OCI-LY1 (cell line): ENCODE data around the gene CHAF1A.

Experiments
- H2AFZ ChIP-seq: fragments of 200-600 bp; sonication (generic), shearing (Covaris generic); 2 replicates; pipeline ENCODE4 v1.6.0; 2014; ENCODE audit warnings: antibody characterized with exemption, mild to moderate bottlenecking, low read length
- H3F3A ChIP-seq: fragments of 200-600 bp; sonication (generic), shearing (Covaris generic); 2 replicates; pipeline ENCODE4 v1.6.0; 2014; ENCODE audit warnings: mild to moderate bottlenecking, antibody characterized with exemption, low read length, moderate library complexity; ENCODE audit not compliant: insufficient read depth
- H3K27ac ChIP-seq: fragments of 200-600 bp; sonication (generic); 2 replicates; pipeline ENCODE4 v1.5.1; 2014; ENCODE audit warnings: low read length, mixed run types, mild to moderate bottlenecking, low read depth; ENCODE audit not compliant: poor library complexity, severe bottlenecking
- H3K27me3 ChIP-seq: fragments of 200-600 bp; sonication (generic); 2 replicates; pipeline ENCODE4 v1.6.0; 2014; ENCODE audit warnings: antibody characterized with exemption, mild to moderate bottlenecking, low read length, moderate library complexity; ENCODE audit not compliant: insufficient read depth
- H3K36me3 ChIP-seq: fragments of 200-600 bp; sonication (generic); 2 replicates; pipeline ENCODE4 v1.6.1; 2014; ENCODE audit warnings: mild to moderate bottlenecking, antibody characterized with exemption, low read length, moderate library complexity, mixed read lengths; ENCODE audit not compliant: insufficient read depth
- H3K4me1 ChIP-seq: fragments of 200-600 bp; sonication (generic); 2 replicates; pipeline ENCODE4 v1.5.1; 2014; ENCODE audit warnings: mild to moderate bottlenecking, low read length, moderate library complexity; ENCODE audit not compliant: insufficient read depth, severe bottlenecking
- H3K4me2 ChIP-seq: fragments of 200-600 bp; sonication (generic), shearing (Covaris generic); 2 replicates; pipeline ENCODE4 v1.6.1; 2014; ENCODE audit warnings: low read length
- H3K4me3 ChIP-seq: fragments of 200-600 bp; sonication (generic); 2 replicates; pipeline ENCODE4 v1.5.1; 2014; ENCODE audit warnings: low read length, low read depth, mild to moderate bottlenecking, mixed read lengths; ENCODE audit not compliant: poor library complexity, severe bottlenecking
- H3K79me2 ChIP-seq: fragments of 200-600 bp; shearing (Covaris generic); 2 replicates; pipeline ENCODE4 v1.6.1; 2016; ENCODE audit warnings: mixed run types, low read length, mixed read lengths; ENCODE audit not compliant: insufficient read depth
- H3K9ac ChIP-seq: fragments of 200-600 bp; sonication (generic), shearing (Covaris generic); 2 replicates; pipeline ENCODE4 v1.6.1; 2014; ENCODE audit warnings: mild to moderate bottlenecking, low read length, mixed read lengths
- H3K9me2 ChIP-seq: fragments of 200-600 bp; sonication (generic), shearing (Covaris generic); 2 replicates; pipeline ENCODE4 v1.6.1; 2014; ENCODE audit warnings: low read depth, mild to moderate bottlenecking, low read length, mixed read lengths
- H3K9me3 ChIP-seq: fragments of 200-600 bp; shearing (Covaris generic); 2 replicates; pipeline ENCODE4 v1.6.1; 2014; ENCODE audit warnings: low read length, mixed read lengths
- H4K20me1 ChIP-seq: fragments of 200-600 bp; sonication (generic), shearing (Covaris generic); 2 replicates; pipeline ENCODE4 v1.6.0; 2016; ENCODE audit warnings: mild to moderate bottlenecking, low read length; ENCODE audit not compliant: insufficient read depth
- CTCF ChIP-seq: fragments of 200-600 bp; sonication (generic), shearing (Covaris generic); IDR thresholded peaks from 2 replicates; pipeline ENCODE4 v1.5.1; 2017; ENCODE audit warnings: mild to moderate bottlenecking, antibody characterized with exemption, low read length, moderate library complexity, mixed read lengths
- EZH2 ChIP-seq: fragments of 200-600 bp; sonication (generic), shearing (Covaris generic); IDR thresholded peaks from 2 replicates; pipeline ENCODE4 v1.8.0; 2017; ENCODE audit warnings: borderline replicate concordance, mixed run types, mild to moderate bottlenecking, antibody characterized with exemption, low read length, moderate library complexity, mixed read lengths

Gene CHAF1A

DNA sequence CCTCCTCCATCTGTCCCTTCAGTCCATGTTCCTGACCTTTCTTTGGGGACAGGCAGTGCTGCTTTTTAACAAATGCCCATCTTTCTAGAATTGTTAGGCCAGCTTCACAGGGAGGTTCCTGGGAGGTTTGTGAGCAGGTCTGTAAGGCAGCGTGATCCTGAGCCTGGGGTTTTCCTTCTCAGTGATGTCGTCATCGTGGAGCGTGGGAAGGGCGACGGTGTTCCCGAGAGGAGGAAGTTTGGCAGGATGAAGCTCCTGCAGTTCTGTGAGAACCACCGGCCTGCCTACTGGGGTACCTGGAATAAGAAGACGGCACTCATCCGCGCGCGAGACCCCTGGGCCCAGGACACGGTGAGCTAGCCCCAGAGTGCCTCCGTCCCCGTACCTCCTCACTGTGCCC is 26.8 kb downstream of the CHAF1A start:
- Histone ChIP-seq H3K9me3 (no peaks in the 10 kb centered on the region), H3K4me1 (peaks cover 9% of the 10 kb centered on the region), H3K9me2 (no peaks in the 10 kb centered on the region), H3K4me2 (no peak overlapping the region), H2AFZ (no peak overlapping the region), H3K9ac (no peak overlapping the region), H4K20me1 (no peaks in the 10 kb centered on the region), H3F3A (no peaks in the 10 kb centered on the region), H3K27me3 (no peaks in the 10 kb centered on the region), H3K4me3 (no peak overlapping the region), H3K79me2 (no peaks in the 10 kb centered on the region), H3K36me3 (peaks cover 79% of the 10 kb centered on the region), H3K27ac (no peak overlapping the region)
- TF ChIP-seq CTCF: no peak
- no peak for TF ChIP-seq EZH2

DNA sequence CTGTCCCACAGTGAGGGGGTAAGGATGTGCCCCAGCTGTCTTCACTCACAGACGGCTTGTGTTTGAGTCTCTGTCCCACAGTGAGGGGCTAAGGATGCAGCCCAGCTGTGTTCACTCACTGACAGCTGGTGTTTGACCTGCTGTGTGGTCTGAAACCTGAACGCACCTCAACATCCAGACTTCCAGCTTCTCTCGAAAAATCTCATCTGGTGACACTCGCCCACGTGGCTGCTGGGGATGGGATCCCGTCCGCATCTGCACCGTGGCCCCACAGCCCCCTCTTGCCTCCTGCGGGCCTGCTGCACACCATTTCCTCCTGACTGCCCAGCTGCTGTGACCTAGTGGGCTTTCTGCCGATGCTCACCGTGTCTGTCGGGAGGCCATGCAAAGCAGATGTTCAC is 27.3 kb downstream of the CHAF1A start:
- Histone ChIP-seq H3K4me2 (no peak overlapping the region), H3F3A (no peaks in the 10 kb centered on the region), H3K9me3 (no peaks in the 10 kb centered on the region), H3K27ac (no peak overlapping the region), H3K4me1 (peaks cover 9% of the 10 kb centered on the region), H3K4me3 (no peak overlapping the region), H3K36me3 (peaks cover 79% of the 10 kb centered on the region), H4K20me1 (no peaks in the 10 kb centered on the region), H3K27me3 (no peaks in the 10 kb centered on the region), H3K9ac (no peak overlapping the region), H2AFZ (no peak overlapping the region), H3K9me2 (no peaks in the 10 kb centered on the region), H3K79me2 (no peaks in the 10 kb centered on the region)
- TF ChIP-seq EZH2 (no peak), CTCF (no peak)

DNA sequence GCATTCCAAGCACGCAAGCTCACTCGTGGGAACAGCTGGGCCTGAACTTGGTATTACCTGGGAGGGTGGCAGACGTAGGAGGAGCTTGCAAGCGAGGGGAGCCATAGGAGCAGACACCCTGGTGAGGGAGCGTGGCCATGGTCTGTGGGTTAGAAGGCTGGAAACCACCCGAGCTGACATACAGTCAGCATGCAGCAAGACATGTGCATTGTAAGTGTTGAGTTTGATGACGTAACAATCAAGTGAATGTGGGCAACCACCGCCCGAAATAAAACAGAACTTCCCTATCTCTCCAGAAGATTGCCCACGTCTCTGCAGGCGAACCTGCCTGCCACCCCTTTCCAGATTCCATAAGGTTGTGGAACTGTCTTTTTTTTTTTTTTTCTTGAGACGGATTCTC is 28.3 kb downstream of the CHAF1A start:
- TF ChIP-seq CTCF: no peak
- no peak for TF ChIP-seq EZH2
- no peaks in the 10 kb centered on the region for H4K20me1 ChIP-seq
- H3K9me2 ChIP-seq: no peaks in the 10 kb centered on the region
- no peak overlapping the region for H3K9ac ChIP-seq
- H3K4me2 ChIP-seq: no peak overlapping the region
- no peak overlapping the region for H3K4me3 ChIP-seq
- H3F3A ChIP-seq: no peaks in the 10 kb centered on the region
- no peaks in the 10 kb centered on the region for H3K27me3 ChIP-seq
- H3K4me1 ChIP-seq: peaks cover 9% of the 10 kb centered on the region
- no peaks in the 10 kb centered on the region for H3K9me3 ChIP-seq
- H2AFZ ChIP-seq: no peak overlapping the region
- H3K27ac ChIP-seq: no peak overlapping the region
- H3K79me2 ChIP-seq: no peaks in the 10 kb centered on the region
- H3K36me3 ChIP-seq: peaks cover 78% of the 10 kb centered on the region
